K562 (cell line): ENCODE measurements around the gene MTX3. TPM values are rescaled to one million over a fixed set of nuclear protein-coding genes. Genes with fewer than 3 reads are reported as not detected.

Source experiments
- CBX1 ChIP-seq: sonication (generic); IDR thresholded peaks from 2 replicates; pipeline ENCODE4 v1.6.1; 2016; ENCODE audit warnings: antibody characterized with exemption, low read depth, mild to moderate bottlenecking
- CBX8 ChIP-seq: fragments of 200-600 bp; sonication (generic); IDR thresholded peaks from 2 replicates; pipeline ENCODE4 v1.6.1; 2012; ENCODE audit warnings: borderline replicate concordance, mixed run types, low read depth, mild to moderate bottlenecking, moderate library complexity, mixed read lengths, low read length, control low read depth, inconsistent platforms; ENCODE audit not compliant: poor library complexity, severe bottlenecking; ENCODE audit errors: extremely low read depth
- CREB1 ChIP-seq, 2 experiments: sonication (generic) in 1 of 2; formaldehyde crosslinking in 1 of 2; IDR thresholded peaks; 2 replicates each; pipeline versions ENCODE4 v1.6.1 to v1.8.0; 2012 to 2022; ENCODE audit warnings: inconsistent platforms in 1 of 2, mild to moderate bottlenecking in 1 of 2, missing genetic modification reagents in 1 of 2, moderate library complexity in 1 of 2
- DNMT1 ChIP-seq: fragments of 450-650 bp; IDR thresholded peaks from 2 replicates; pipeline ENCODE4 v1.6.1; 2016; ENCODE audit warnings: antibody characterized with exemption, mild to moderate bottlenecking
- FOXA1 ChIP-seq: fragments of 450-650 bp; IDR thresholded peaks from 2 replicates; pipeline ENCODE4 v1.6.1; 2016; ENCODE audit warnings: mild to moderate bottlenecking, borderline replicate concordance
- FOXK1 ChIP-seq: sonication (generic); formaldehyde crosslinking; IDR thresholded peaks from 2 replicates; pipeline ENCODE4 v1.8.0; 2022; ENCODE audit warnings: missing genetic modification reagents, mild to moderate bottlenecking, borderline replicate concordance
- MECOM ChIP-seq: fragments of 250-450 bp; sonication (Bioruptor Pico); IDR thresholded peaks from 2 replicates; pipeline ENCODE4 v1.8.0; 2022; ENCODE audit warnings: inconsistent platforms
- MTA3 ChIP-seq: fragments of 450-650 bp; formaldehyde crosslinking; IDR thresholded peaks from 2 replicates; pipeline ENCODE4 v1.6.1; 2017; ENCODE audit warnings: mild to moderate bottlenecking, borderline replicate concordance
- NFIC ChIP-seq: fragments of 450-650 bp; IDR thresholded peaks from 2 replicates; pipeline ENCODE4 v1.6.1; 2017; ENCODE audit warnings: mild to moderate bottlenecking, inconsistent platforms
- NFRKB ChIP-seq: fragments of 450-650 bp; IDR thresholded peaks from 2 replicates; pipeline ENCODE4 v1.6.1; 2016; ENCODE audit warnings: low read depth
- NR4A1 ChIP-seq, 2 experiments: fragments of 250-450 bp in 1 of 2; fragments of 450-650 bp in 1 of 2; sonication (Bioruptor Pico) in 1 of 2; IDR thresholded peaks; 2 replicates each; pipeline versions ENCODE4 v1.4.0 to v1.6.1; 2016 to 2020; ENCODE audit warnings: mild to moderate bottlenecking in 2 of 2, missing compliant biosample characterization in 1 of 2, missing genetic modification characterization in 1 of 2, moderate library complexity in 1 of 2
- NUFIP1 ChIP-seq: fragments of 450-650 bp; IDR thresholded peaks from 2 replicates; pipeline ENCODE4 v1.6.1; 2018; ENCODE audit not compliant: partially characterized antibody
- PCBP2 ChIP-seq: fragments of 200-400 bp; formaldehyde crosslinking; IDR thresholded peaks from 2 replicates; pipeline ENCODE4 v1.6.1; 2018; ENCODE audit warnings: low read length, low read depth, mild to moderate bottlenecking, moderate library complexity; ENCODE audit not compliant: poor library complexity, severe bottlenecking
- RCOR1 ChIP-seq, 2 experiments: IDR thresholded peaks; 2 replicates each; pipeline ENCODE4 v1.6.1; 2012; ENCODE audit warnings: low read depth in 2 of 2, low read length in 2 of 2, borderline replicate concordance in 1 of 2, improper control_type of control experiment in 1 of 2
- SMAD4 ChIP-seq: fragments of 250-450 bp; sonication (Bioruptor Pico); conservative IDR thresholded peaks from 2 replicates; pipeline ENCODE4 v1.8.0; 2021; ENCODE audit warnings: inconsistent platforms, mild to moderate bottlenecking, moderate library complexity
- SREBF1 ChIP-seq: fragments of 150-350 bp; IDR thresholded peaks from 2 replicates; pipeline ENCODE4 v1.6.1; 2014; ENCODE audit warnings: antibody characterized with exemption, low read depth, low read length, borderline replicate concordance
- TAF7 ChIP-seq: fragments of 450-650 bp; IDR thresholded peaks from 2 replicates; pipeline ENCODE4 v1.6.1; 2016; ENCODE audit warnings: missing genetic modification characterization, missing compliant biosample characterization
- TCF7 ChIP-seq: sonication (generic); IDR thresholded peaks from 2 replicates; pipeline ENCODE4 v1.6.1; 2016; ENCODE audit warnings: antibody characterized with exemption, borderline replicate concordance
- ZNF507 ChIP-seq: conservative IDR thresholded peaks from 2 replicates; pipeline ENCODE4 v1.6.1; 2017; ENCODE audit warnings: missing genetic modification characterization, missing compliant biosample characterization
- ZNF589 ChIP-seq: fragments of 200-800 bp; sonication (Bioruptor generic); IDR thresholded peaks from 2 replicates; pipeline ENCODE4 v1.6.1; 2016; ENCODE audit warnings: low read depth, missing genetic modification characterization, missing compliant biosample characterization
- polyA plus RNA-seq, 8 experiments: library from polyadenylated mRNA; depleted of rRNA in 4 of 8; stranded (reverse) in 5 of 8; unstranded in 3 of 8; fragments of >200 nt; fragmentation: Nextera tagmentation in 2 of 8; fragmentation: Illumina TruSeq in 1 of 8; extraction: Ambion mirVana in 2 of 8; extraction: Trizol in 1 of 8; gene quantifications; 2 replicates each; pipeline versions ENCODE4 v1.2.1 to v1.2.3, GENCODE V29; 2011 to 2014; ENCODE audit warnings: inconsistent platforms in 1 of 8, missing spikeins in 1 of 8
- total RNA-seq, 7 experiments: library from RNA; depleted of rRNA in 6 of 7; stranded (reverse); fragments of >200 nt in 6 of 7; fragmentation: Illumina TruSeq in 2 of 7; extraction: Trizol in 2 of 7; gene quantifications; 2 replicates each; pipeline versions ENCODE4 v1.2.1 to v1.2.3, GENCODE V29; 2011 to 2021; ENCODE audit warnings: low replicate concordance in 1 of 7
- TF ChIP-seq, protein P1 (sequence below): IDR thresholded peaks from 2 replicates; pipeline ENCODE4 v1.6.1; 2011; ENCODE audit not compliant: insufficient read length; ENCODE audit errors: extremely low read depth
- TF ChIP-seq, protein P2 (sequence below): IDR thresholded peaks from 2 replicates; pipeline ENCODE4 v1.6.1; 2011; ENCODE audit warnings: borderline replicate concordance, low read depth, mild to moderate bottlenecking, moderate library complexity, low read length; ENCODE audit not compliant: insufficient read depth, poor library complexity, severe bottlenecking
- TF ChIP-seq, protein P3 (sequence below): fragments of 250-450 bp; sonication (Bioruptor Pico); IDR thresholded peaks from 2 replicates; pipeline ENCODE4 v1.5.0; 2021

The MTX3 gene
- total and polyA plus RNA-seq, 9 of the 15 experiments (the other 6 are each of a cell fraction or from before 2014, with no cell fraction given), result 0.04 to 0.36 (median 0.15) TPM; not detected in 1

DNA sequence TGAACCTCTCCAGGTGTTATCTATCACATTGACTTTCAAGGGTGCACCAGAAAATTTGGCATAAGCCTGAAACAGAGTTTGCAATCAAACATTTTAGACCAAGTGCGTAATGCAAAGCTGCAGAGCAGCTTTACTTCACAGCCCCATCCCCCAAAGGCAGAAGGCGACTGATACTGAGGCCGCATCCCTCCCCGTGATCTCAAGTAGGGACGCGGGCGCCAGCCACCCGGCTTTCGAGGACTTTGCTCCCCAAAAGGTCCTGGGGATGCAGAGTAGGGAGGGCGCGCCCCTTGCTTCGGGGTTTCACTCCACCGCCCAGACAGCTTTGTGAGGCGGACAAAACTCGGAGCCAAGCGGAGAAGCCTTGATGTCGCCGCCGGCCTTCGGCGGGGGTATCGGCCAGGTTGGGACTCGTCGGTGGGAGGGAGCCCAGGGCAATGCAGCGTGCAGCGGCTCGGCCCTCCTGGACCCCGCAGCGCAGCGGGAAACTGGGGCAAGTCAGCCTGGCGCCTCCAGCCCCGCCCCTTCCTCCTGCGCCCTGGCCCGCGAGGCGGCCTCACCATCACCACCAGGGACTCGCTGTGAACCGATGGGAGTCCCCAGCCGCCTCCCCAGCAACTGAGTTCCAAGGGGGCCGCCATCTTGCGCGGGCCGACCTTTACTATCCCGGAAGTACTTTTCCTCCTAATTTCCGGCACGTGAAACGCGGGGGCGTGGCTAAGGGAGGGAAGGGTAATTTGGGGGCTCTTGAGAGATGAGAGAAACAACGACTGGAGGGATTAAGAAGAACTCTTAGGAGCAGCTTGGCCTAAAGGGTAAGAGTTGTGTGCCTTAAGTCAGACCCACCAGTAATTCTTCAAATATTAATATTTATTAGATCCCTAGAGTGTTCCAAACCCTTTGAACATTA lies at the start of gene MTX3 (continued):
- TF ChIP-seq, protein P1, sequence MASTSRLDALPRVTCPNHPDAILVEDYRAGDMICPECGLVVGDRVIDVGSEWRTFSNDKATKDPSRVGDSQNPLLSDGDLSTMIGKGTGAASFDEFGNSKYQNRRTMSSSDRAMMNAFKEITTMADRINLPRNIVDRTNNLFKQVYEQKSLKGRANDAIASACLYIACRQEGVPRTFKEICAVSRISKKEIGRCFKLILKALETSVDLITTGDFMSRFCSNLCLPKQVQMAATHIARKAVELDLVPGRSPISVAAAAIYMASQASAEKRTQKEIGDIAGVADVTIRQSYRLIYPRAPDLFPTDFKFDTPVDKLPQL, result no peak
- TF ChIP-seq SMAD4 (CRISPR knock-in tag) (no peak), PCBP2 (no peak), ZNF507 (no peak), CBX8 (no peak), FOXK1 (no peak), TAF7 (tag) (no peak), TCF7 (no peak), NFIC (no peak), MECOM (CRISPR knock-in tag) (no peak), CREB1 (IDR thresholded peaks at IDR 0.05) (no peak), CREB1 (CRISPR knock-in tag; IDR thresholded peaks at IDR 0.05) (no peak), CBX1 (no peak), NFRKB (no peak), NUFIP1 (no peak), DNMT1 (no peak), SREBF1 (no peak), NR4A1 (CRISPR knock-in tag; IDR thresholded peaks at IDR 0.05) (no peak), NR4A1 (tag; IDR thresholded peaks at IDR 0.05) (no peak), RCOR1 (IDR thresholded peaks at IDR 0.05; ENCODE audit: borderline replicate concordance in 1 of 2, low read depth in 2 of 2, low read length in 2 of 2) (no peak), ZNF589 (no peak), MTA3 (no peak), FOXA1 (no peak)
- TF ChIP-seq, protein P2, sequence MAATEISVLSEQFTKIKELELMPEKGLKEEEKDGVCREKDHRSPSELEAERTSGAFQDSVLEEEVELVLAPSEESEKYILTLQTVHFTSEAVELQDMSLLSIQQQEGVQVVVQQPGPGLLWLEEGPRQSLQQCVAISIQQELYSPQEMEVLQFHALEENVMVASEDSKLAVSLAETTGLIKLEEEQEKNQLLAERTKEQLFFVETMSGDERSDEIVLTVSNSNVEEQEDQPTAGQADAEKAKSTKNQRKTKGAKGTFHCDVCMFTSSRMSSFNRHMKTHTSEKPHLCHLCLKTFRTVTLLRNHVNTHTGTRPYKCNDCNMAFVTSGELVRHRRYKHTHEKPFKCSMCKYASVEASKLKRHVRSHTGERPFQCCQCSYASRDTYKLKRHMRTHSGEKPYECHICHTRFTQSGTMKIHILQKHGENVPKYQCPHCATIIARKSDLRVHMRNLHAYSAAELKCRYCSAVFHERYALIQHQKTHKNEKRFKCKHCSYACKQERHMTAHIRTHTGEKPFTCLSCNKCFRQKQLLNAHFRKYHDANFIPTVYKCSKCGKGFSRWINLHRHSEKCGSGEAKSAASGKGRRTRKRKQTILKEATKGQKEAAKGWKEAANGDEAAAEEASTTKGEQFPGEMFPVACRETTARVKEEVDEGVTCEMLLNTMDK, result no peak
- TF ChIP-seq, protein P3, sequence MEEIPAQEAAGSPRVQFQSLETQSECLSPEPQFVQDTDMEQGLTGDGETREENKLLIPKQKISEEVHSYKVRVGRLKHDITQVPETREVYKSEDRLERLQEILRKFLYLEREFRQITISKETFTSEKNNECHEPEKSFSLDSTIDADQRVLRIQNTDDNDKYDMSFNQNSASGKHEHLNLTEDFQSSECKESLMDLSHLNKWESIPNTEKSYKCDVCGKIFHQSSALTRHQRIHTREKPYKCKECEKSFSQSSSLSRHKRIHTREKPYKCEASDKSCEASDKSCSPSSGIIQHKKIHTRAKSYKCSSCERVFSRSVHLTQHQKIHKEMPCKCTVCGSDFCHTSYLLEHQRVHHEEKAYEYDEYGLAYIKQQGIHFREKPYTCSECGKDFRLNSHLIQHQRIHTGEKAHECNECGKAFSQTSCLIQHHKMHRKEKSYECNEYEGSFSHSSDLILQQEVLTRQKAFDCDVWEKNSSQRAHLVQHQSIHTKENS (CRISPR knock-in tag), result no peak
